Cardiac fibroblast (primary cell): ENCODE measurements around the gene SLC12A8.
A peak's percentile ranks its signal among the peaks of the same experiment; 100 is the strongest.

Experiments used
- DNase-seq, 2 donors: peaks; one replicate each; pipeline versions ENCODE4 v3.0.0 to v3.0.0-alpha.2; 2010; ENCODE audit warnings: low read depth in 2 of 2
- H3K4me3 ChIP-seq, 2 donors: replicated peaks in 1 of 2; 1 replicate in 1 of 2; 2 replicates in 1 of 2; pipeline ENCODE4 v1.5.1; 2011; ENCODE audit warnings: low read depth in 2 of 2, low read length in 2 of 2, mild to moderate bottlenecking in 2 of 2, moderate library complexity in 1 of 2
- TF ChIP-seq, protein P1 (sequence below): IDR thresholded peaks from one replicate; pipeline ENCODE4 v1.5.1; 2011; ENCODE audit warnings: low read depth, mild to moderate bottlenecking, low read length, inconsistent platforms

The SLC12A8 gene

GRCh38 chr3:125105116-125105515, 107.4 kb downstream of the SLC12A8 start:
- H3K4me3 ChIP-seq: no peak overlapping the region
- peak in 1 of 2 donors; percentile 42 for DNase-seq
- TF ChIP-seq, protein P1, sequence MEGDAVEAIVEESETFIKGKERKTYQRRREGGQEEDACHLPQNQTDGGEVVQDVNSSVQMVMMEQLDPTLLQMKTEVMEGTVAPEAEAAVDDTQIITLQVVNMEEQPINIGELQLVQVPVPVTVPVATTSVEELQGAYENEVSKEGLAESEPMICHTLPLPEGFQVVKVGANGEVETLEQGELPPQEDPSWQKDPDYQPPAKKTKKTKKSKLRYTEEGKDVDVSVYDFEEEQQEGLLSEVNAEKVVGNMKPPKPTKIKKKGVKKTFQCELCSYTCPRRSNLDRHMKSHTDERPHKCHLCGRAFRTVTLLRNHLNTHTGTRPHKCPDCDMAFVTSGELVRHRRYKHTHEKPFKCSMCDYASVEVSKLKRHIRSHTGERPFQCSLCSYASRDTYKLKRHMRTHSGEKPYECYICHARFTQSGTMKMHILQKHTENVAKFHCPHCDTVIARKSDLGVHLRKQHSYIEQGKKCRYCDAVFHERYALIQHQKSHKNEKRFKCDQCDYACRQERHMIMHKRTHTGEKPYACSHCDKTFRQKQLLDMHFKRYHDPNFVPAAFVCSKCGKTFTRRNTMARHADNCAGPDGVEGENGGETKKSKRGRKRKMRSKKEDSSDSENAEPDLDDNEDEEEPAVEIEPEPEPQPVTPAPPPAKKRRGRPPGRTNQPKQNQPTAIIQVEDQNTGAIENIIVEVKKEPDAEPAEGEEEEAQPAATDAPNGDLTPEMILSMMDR: no peak

- H3K4me3 ChIP-seq: no peak overlapping the region
- peak; percentile 32 to 56 for DNase-seq
- TF ChIP-seq, protein P1: no peak
Measured at GRCh38 chr3:125104639-125105038, 107.9 kb downstream of the SLC12A8 start.

- no peak overlapping the region for H3K4me3 ChIP-seq
- DNase-seq: no peak
- TF ChIP-seq, protein P1: no peak
Measured at GRCh38 chr3:125103406-125103805, 109.1 kb downstream of the SLC12A8 start.

DNA sequence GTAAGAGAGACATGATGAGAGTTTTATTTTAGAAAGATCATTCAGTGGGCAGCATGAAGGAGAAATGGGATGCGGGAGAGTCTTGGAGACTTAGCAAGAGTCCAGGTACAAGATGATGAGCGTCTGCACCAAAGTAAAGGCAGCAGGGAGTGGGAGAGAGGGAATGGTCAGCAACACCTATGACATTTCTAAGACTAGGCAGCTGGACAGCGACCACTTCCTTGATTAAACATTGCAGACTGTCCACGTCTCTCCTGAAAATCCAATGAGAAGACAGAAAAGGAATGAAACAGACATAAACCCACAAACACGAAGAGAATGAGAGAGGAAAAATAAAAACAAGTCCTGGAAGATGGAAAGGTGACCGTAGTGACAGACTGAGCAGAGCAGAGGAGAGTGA, 110.1 kb downstream of the SLC12A8 start:
- DNase-seq: no peak
- TF ChIP-seq, protein P1: no peak

GRCh38 chr3:125098611-125099291, 113.8 kb downstream of the SLC12A8 start:
- TF ChIP-seq, protein P1: no peak
- DNase-seq: no peak

More for the DNA sequence above, 110.1 kb downstream of the SLC12A8 start:
- H3K4me3 ChIP-seq: no peak overlapping the region

GRCh38 chr3:125090649-125091048, 121.9 kb downstream of the SLC12A8 start:
- no peak overlapping the region for H3K4me3 ChIP-seq
- TF ChIP-seq, protein P1: no peak
- DNase-seq: no peak

More at GRCh38 chr3:125098611-125099291, 113.8 kb downstream of the SLC12A8 start:
- H3K4me3 ChIP-seq: no peak overlapping the region
